ENCODE measurements around the gene NSMCE1.

- no peak for TF ChIP-seq CTCF (IDR thresholded peaks at IDR 0.05; ENCODE audit: low read depth, low read length, missing input control)
- no peak for TF ChIP-seq YY1 (IDR thresholded peaks at IDR 0.05)
- TF ChIP-seq FOXA2 (IDR thresholded peaks at IDR 0.05), result no peak
- TF ChIP-seq REST (IDR thresholded peaks at IDR 0.05), result peak; percentile 19
- TF ChIP-seq SP1 (IDR thresholded peaks at IDR 0.05), result peak; percentile 43
- TF ChIP-seq RAD21 (IDR thresholded peaks at IDR 0.05), result peak; percentile 4 to 42
- no peak for TF ChIP-seq EGR1 (IDR thresholded peaks at IDR 0.05; ENCODE audit: low read depth in 2 of 2)
- TF ChIP-seq, protein P1, sequence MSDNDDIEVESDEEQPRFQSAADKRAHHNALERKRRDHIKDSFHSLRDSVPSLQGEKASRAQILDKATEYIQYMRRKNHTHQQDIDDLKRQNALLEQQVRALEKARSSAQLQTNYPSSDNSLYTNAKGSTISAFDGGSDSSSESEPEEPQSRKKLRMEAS (IDR thresholded peaks at IDR 0.05), result peak; percentile 23
- TF ChIP-seq GABPA (IDR thresholded peaks at IDR 0.05 in 1 of 2, conservative IDR thresholded peaks at IDR 0.05 in 1 of 2), result no peak
- no peak for TF ChIP-seq TAF1 (conservative IDR thresholded peaks at IDR 0.05)
- TF ChIP-seq, protein P2, sequence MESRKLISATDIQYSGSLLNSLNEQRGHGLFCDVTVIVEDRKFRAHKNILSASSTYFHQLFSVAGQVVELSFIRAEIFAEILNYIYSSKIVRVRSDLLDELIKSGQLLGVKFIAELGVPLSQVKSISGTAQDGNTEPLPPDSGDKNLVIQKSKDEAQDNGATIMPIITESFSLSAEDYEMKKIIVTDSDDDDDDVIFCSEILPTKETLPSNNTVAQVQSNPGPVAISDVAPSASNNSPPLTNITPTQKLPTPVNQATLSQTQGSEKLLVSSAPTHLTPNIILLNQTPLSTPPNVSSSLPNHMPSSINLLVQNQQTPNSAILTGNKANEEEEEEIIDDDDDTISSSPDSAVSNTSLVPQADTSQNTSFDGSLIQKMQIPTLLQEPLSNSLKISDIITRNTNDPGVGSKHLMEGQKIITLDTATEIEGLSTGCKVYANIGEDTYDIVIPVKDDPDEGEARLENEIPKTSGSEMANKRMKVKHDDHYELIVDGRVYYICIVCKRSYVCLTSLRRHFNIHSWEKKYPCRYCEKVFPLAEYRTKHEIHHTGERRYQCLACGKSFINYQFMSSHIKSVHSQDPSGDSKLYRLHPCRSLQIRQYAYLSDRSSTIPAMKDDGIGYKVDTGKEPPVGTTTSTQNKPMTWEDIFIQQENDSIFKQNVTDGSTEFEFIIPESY (IDR thresholded peaks at IDR 0.05), result no peak
- TF ChIP-seq ATF3 (IDR thresholded peaks at IDR 0.05), result no peak
- no peak for TF ChIP-seq JUND (IDR thresholded peaks at IDR 0.05)
Observed at GRCh38 chr16:27240948-27241531, 27.5 kb downstream of the NSMCE1 start.
